A549 treated with dexamethasone at 1 μM for 4 hours (cell line): ENCODE measurements around the gene C16orf82. TPM values are rescaled to one million over a fixed set of nuclear protein-coding genes. Genes with fewer than 3 reads are reported as not detected.

Experiments used
- total RNA-seq: library from RNA; stranded (reverse); fragments of 200-300 nt; extraction: Qiagen RNA extraction; gene quantifications from 5 replicates; pipeline ENCODE4 v1.2.3, GENCODE V29; 2022

C16orf82 gene
- not detected in 5 replicates for total RNA-seq

DNA sequence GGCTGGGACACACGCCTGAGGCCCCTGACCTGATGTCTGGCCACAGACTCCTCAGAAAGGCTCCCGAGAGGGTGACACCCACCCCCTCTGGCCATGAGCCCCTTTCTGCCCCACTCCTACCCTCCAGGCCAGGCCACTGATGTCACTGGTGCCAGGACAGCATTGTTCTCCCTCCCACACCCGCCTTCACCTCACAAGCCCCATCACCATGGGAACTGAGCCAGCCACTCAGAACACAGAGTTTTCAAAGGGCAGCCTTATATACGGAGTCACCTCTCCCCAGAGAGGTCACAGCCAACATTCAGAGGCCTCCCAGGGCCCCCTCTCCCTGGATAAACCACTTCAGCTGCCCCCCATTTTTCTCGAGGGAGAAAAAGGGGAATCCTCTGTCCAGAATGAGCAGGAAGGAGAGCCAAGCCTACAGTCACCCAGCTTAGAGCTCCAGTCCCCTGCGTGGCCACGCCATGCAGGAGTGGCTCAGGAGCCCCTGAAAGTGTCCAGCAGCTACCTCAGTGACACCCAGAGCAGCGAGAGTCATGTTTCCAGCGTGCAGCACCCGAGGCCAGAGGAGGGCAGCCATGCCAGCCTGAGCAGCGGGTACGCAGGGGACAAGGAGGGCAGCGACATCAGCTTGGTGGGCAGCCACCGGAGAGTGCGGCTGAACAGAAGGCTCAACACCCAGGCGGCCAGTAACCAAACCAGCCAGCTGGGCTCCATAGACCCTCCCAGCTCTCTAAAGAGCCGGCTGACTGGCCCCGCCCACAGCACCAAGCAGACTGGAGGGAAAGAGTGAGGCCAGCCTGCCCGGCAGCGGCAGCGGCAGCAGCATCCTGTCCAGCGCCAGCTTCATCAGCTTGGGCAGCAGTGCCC lies at the start of gene C16orf82:
Gene C16orf82, plus strand, starts transcription at position 260 of the 870 bp plus-strand sequence.

Other genes starting within 250 kb of the C16orf82 start
- gene KDM8, start 136.6 kb downstream of the C16orf82 start, total RNA-seq = 1.7 to 2.8 TPM (median 2.6 TPM) in 5 replicates
- 54.5 to 61.1 TPM (median 55.1 TPM) in 5 replicates for gene NSMCE1, start 201.8 kb downstream of the C16orf82 start, total RNA-seq
- gene IL4R, start 247.0 kb downstream of the C16orf82 start, total RNA-seq = 25.1 to 33.0 TPM (median 28.8 TPM) in 5 replicates